K562 (cell line): Measurements from ENCODE around the gene BIRC5. TPM values are rescaled to one million over a fixed set of nuclear protein-coding genes. Genes with fewer than 3 reads are reported as not detected.
A peak's percentile ranks its signal among the peaks of the same experiment; 100 is the strongest.

Experiments
- AFF1 ChIP-seq, 2 experiments: fragments of 450-650 bp; IDR thresholded peaks; 2 replicates each; pipeline ENCODE4 v1.6.1; 2018; ENCODE audit warnings: mild to moderate bottlenecking in 2 of 2, low read depth in 1 of 2; ENCODE audit not compliant: partially characterized antibody in 2 of 2
- ATF2 ChIP-seq: sonication (generic); formaldehyde crosslinking; IDR thresholded peaks from 2 replicates; pipeline ENCODE4 v1.8.1; 2022; ENCODE audit warnings: missing genetic modification reagents
- FOXK2 ChIP-seq, 2 experiments: fragments of 450-650 bp; IDR thresholded peaks in 1 of 2; conservative IDR thresholded peaks in 1 of 2; 2 replicates each; pipeline ENCODE4 v1.6.1; 2016; ENCODE audit warnings: low read depth in 2 of 2, mild to moderate bottlenecking in 1 of 2
- MAZ ChIP-seq, 2 experiments: fragments of 450-650 bp in 1 of 2; sonication (generic) in 1 of 2; formaldehyde crosslinking; IDR thresholded peaks in 1 of 2; conservative IDR thresholded peaks in 1 of 2; 2 replicates each; pipeline versions ENCODE4 v1.4.0 to v1.5.0; 2020; ENCODE audit warnings: mild to moderate bottlenecking in 1 of 2, missing genetic modification reagents in 1 of 2
- POLR2G ChIP-seq: fragments of 200-400 bp; formaldehyde crosslinking; IDR thresholded peaks from 2 replicates; pipeline ENCODE4 v1.6.1; 2017; ENCODE audit warnings: low read depth, mild to moderate bottlenecking, antibody characterized with exemption, low read length, moderate library complexity
- RBM14 ChIP-seq: fragments of 200-400 bp; formaldehyde crosslinking; IDR thresholded peaks from 2 replicates; pipeline ENCODE4 v1.6.1; 2018; ENCODE audit warnings: low read depth, mild to moderate bottlenecking, low read length, moderate library complexity, borderline replicate concordance; ENCODE audit not compliant: insufficient read depth
- RBM15 ChIP-seq: fragments of 200-400 bp; formaldehyde crosslinking; IDR thresholded peaks from 2 replicates; pipeline ENCODE4 v1.6.1; 2018; ENCODE audit warnings: mild to moderate bottlenecking, low read length, moderate library complexity; ENCODE audit not compliant: insufficient read depth
- SAFB ChIP-seq: fragments of 200-400 bp; formaldehyde crosslinking; IDR thresholded peaks from 2 replicates; pipeline ENCODE4 v1.6.1; 2017; ENCODE audit warnings: low read depth, low read length, borderline replicate concordance
- SMAD2 ChIP-seq: fragments of 150-350 bp; IDR thresholded peaks from 2 replicates; pipeline ENCODE4 v1.6.1; 2014; ENCODE audit warnings: low read depth, mild to moderate bottlenecking, low read length
- XRCC3 ChIP-seq: fragments of 450-650 bp; IDR thresholded peaks from 2 replicates; pipeline ENCODE4 v1.6.1; 2017; ENCODE audit warnings: mild to moderate bottlenecking, moderate library complexity
- ZNF3 ChIP-seq: fragments of 250-450 bp; sonication (Bioruptor Pico); IDR thresholded peaks from 2 replicates; pipeline ENCODE4 v1.5.0; 2021; ENCODE audit warnings: mild to moderate bottlenecking, moderate library complexity
- ZNF318 ChIP-seq, 2 experiments: fragments of 450-650 bp; IDR thresholded peaks; 2 replicates each; pipeline ENCODE4 v1.6.1; 2016; ENCODE audit warnings: mild to moderate bottlenecking in 2 of 2, borderline replicate concordance in 1 of 2, low read depth in 1 of 2, moderate library complexity in 1 of 2
- polyA plus RNA-seq, 8 experiments: library from polyadenylated mRNA; depleted of rRNA in 4 of 8; stranded (reverse) in 5 of 8; unstranded in 3 of 8; fragments of >200 nt; fragmentation: Nextera tagmentation in 2 of 8; fragmentation: Illumina TruSeq in 1 of 8; extraction: Ambion mirVana in 2 of 8; extraction: Trizol in 1 of 8; gene quantifications; 2 replicates each; pipeline versions ENCODE4 v1.2.1 to v1.2.3, GENCODE V29; 2011 to 2014; ENCODE audit warnings: inconsistent platforms in 1 of 8, missing spikeins in 1 of 8
- total RNA-seq, 7 experiments: library from RNA; depleted of rRNA in 6 of 7; stranded (reverse); fragments of >200 nt in 6 of 7; fragmentation: Illumina TruSeq in 2 of 7; extraction: Trizol in 2 of 7; gene quantifications; 2 replicates each; pipeline versions ENCODE4 v1.2.1 to v1.2.3, GENCODE V29; 2011 to 2021; ENCODE audit warnings: low replicate concordance in 1 of 7

The BIRC5 gene
- total and polyA plus RNA-seq, 9 of the 15 experiments (the other 6 are each of a cell fraction or from before 2014, with no cell fraction given) = 64.4 to 140 (median 101) TPM

- TF ChIP-seq POLR2G (peak; percentile 91), ZNF3 (CRISPR knock-in tag) (no peak), XRCC3 (no peak), SAFB (no peak), ATF2 (no peak), RBM15 (no peak), MAZ (CRISPR knock-in tag; conservative IDR thresholded peaks at IDR 0.05 in 1 of 2, IDR thresholded peaks at IDR 0.05 in 1 of 2) (peak; percentile 62 to 82; a peak in 3 of 4 replicates), FOXK2 (conservative IDR thresholded peaks at IDR 0.05 in 1 of 2, IDR thresholded peaks at IDR 0.05 in 1 of 2; ENCODE audit: low read depth in 2 of 2) (no peak), AFF1 (IDR thresholded peaks at IDR 0.05; ENCODE audit: low read depth in 1 of 2, partially characterized antibody in 2 of 2) (peak in 1 of 2 experiments; percentile 96), SMAD2 (no peak), ZNF318 (IDR thresholded peaks at IDR 0.05; ENCODE audit: borderline replicate concordance in 1 of 2, low read depth in 1 of 2) (no peak), RBM14 (0 out of 2 replicates have a peak, but pooled peaks have one; percentile 24)
These were observed at the start of gene BIRC5 (continued) for GRCh38 chr17:78214016-78214705.
